SK-N-SH (cell line): ENCODE results near the gene INTS6. TPM values are rescaled to one million over a fixed set of nuclear protein-coding genes. Genes with fewer than 3 reads are reported as not detected.

Experiments
- CTCF ChIA-PET: fragments of 300-600, 350-600 bp; formaldehyde crosslinking; extraction: SDS; loops from one replicate; lab custom pipeline; 2021; lab: Yijun Ruan, JAX
- POLR2A ChIA-PET: fragments of 350-600 bp; sonication (Branson Sonifier 250); formaldehyde crosslinking; extraction: SDS; loops from one replicate; lab custom pipeline; 2020; ENCODE audit warnings: antibody characterized with exemption, inconsistent platforms; lab: Yijun Ruan, JAX
- DNase-seq: peaks from one replicate; pipeline ENCODE4 v3.0.0; 2012
- H2AFZ ChIP-seq: fragments of 200-600 bp; sonication (generic); 2 replicates; pipeline ENCODE4 v1.8.1; 2016; ENCODE audit warnings: antibody characterized with exemption, mild to moderate bottlenecking, low read depth
- H3F3A ChIP-seq: fragments of 200-600 bp; sonication (generic); replicated peaks from 2 replicates; pipeline ENCODE3; 2016; ENCODE audit warnings: antibody characterized with exemption, mild to moderate bottlenecking; ENCODE audit not compliant: insufficient read depth
- H3K27ac ChIP-seq, 2 experiments: fragments of 200-500 bp in 1 of 2; fragments of 200-600 bp in 1 of 2; sonication (Bioruptor generic) in 1 of 2; sonication (generic), shearing (Covaris generic) in 1 of 2; 2 replicates each; pipeline versions ENCODE4 v1.5.1 to v1.6.1; 2014 to 2016; ENCODE audit warnings: low read depth in 2 of 2, inconsistent platforms in 1 of 2, low read length in 1 of 2, mild to moderate bottlenecking in 1 of 2, mixed read lengths in 1 of 2
- H3K27me3 ChIP-seq: fragments of 200-600 bp; sonication (generic), shearing (Covaris generic); 2 replicates; pipeline ENCODE4 v1.6.1; 2016; ENCODE audit warnings: mixed run types; ENCODE audit not compliant: insufficient read depth
- H3K36me3 ChIP-seq, 2 experiments: fragments of 200-500 bp in 1 of 2; fragments of 200-600 bp in 1 of 2; sonication (Bioruptor generic) in 1 of 2; sonication (generic) in 1 of 2; replicated peaks in 1 of 2; 2 replicates each; pipeline versions ENCODE3 to v1.5.1; 2014 to 2016; ENCODE audit warnings: low read length in 1 of 2, mild to moderate bottlenecking in 1 of 2; ENCODE audit not compliant: insufficient read depth in 2 of 2, control insufficient read depth in 1 of 2
- H3K4me1 ChIP-seq, 2 experiments: fragments of 200-500 bp in 1 of 2; fragments of 200-600 bp in 1 of 2; sonication (Bioruptor generic) in 1 of 2; sonication (generic), shearing (Covaris generic) in 1 of 2; 2 replicates each; pipeline versions ENCODE4 v1.5.1 to v1.6.1; 2014 to 2016; ENCODE audit warnings: low read depth in 1 of 2, low read length in 1 of 2, mixed run types in 1 of 2; ENCODE audit not compliant: insufficient read depth in 2 of 2, control insufficient read depth in 1 of 2
- H3K4me2 ChIP-seq: fragments of 200-600 bp; sonication (generic), shearing (Covaris generic); 2 replicates; pipeline ENCODE4 v1.6.1; 2017; ENCODE audit warnings: mixed run types
- H3K4me3 ChIP-seq, 2 experiments: fragments of 200-500 bp in 1 of 2; fragments of 200-600 bp in 1 of 2; sonication (Bioruptor generic) in 1 of 2; sonication (generic), shearing (Covaris generic) in 1 of 2; 2 replicates each; pipeline versions ENCODE4 v1.5.1 to v1.8.1; 2014 to 2016; ENCODE audit warnings: low read depth in 2 of 2, inconsistent platforms in 1 of 2, low read length in 1 of 2, mild to moderate bottlenecking in 1 of 2, mixed read lengths in 1 of 2, moderate library complexity in 1 of 2
- H3K79me2 ChIP-seq: fragments of 200-600 bp; sonication (generic); 2 replicates; pipeline ENCODE4 v1.8.1; 2017; ENCODE audit warnings: mild to moderate bottlenecking; ENCODE audit not compliant: insufficient read depth
- H3K9ac ChIP-seq: fragments of 200-600 bp; sonication (generic); 2 replicates; pipeline ENCODE4 v1.6.1; 2017; ENCODE audit warnings: mixed run types
- H3K9me2 ChIP-seq: fragments of 200-600 bp; sonication (generic); 2 replicates; pipeline ENCODE4 v1.6.1; 2017; ENCODE audit warnings: mixed run types
- H3K9me3 ChIP-seq: fragments of 200-600 bp; sonication (generic); 2 replicates; pipeline ENCODE4 v1.6.1; 2017; ENCODE audit warnings: mixed run types, mild to moderate bottlenecking, moderate library complexity
- H4K20me1 ChIP-seq: fragments of 200-600 bp; sonication (generic); 2 replicates; pipeline ENCODE4 v1.6.1; 2017; ENCODE audit warnings: mild to moderate bottlenecking, mixed run types; ENCODE audit not compliant: insufficient read depth
- ELF1 ChIP-seq: IDR thresholded peaks from 2 replicates; pipeline ENCODE4 v1.4.0; 2012
- FOSL2 ChIP-seq: IDR thresholded peaks from 2 replicates; pipeline ENCODE4 v1.4.0; 2012; ENCODE audit warnings: low read depth, mild to moderate bottlenecking, moderate library complexity, borderline replicate concordance
- FOXJ3 ChIP-seq: sonication (generic); formaldehyde crosslinking; IDR thresholded peaks from 2 replicates; pipeline ENCODE4 v1.5.1; 2020; ENCODE audit warnings: mild to moderate bottlenecking, missing genetic modification reagents
- FOXM1 ChIP-seq: IDR thresholded peaks from 2 replicates; pipeline ENCODE4 v1.4.0; 2012; ENCODE audit warnings: low read depth, mild to moderate bottlenecking
- GATA2 ChIP-seq: sonication (generic); formaldehyde crosslinking; IDR thresholded peaks from 2 replicates; pipeline ENCODE4 v1.5.0; 2020; ENCODE audit warnings: mild to moderate bottlenecking, missing genetic modification reagents
- IRF3 ChIP-seq: fragments of 150-350 bp; IDR thresholded peaks from 2 replicates; pipeline ENCODE4 v1.6.1; 2016; ENCODE audit warnings: mild to moderate bottlenecking, low read depth, low read length
- JUND ChIP-seq: IDR thresholded peaks from 2 replicates; pipeline ENCODE4 v1.4.0; 2012
- MAX ChIP-seq: IDR thresholded peaks from 2 replicates; pipeline ENCODE4 v1.4.0; 2012; ENCODE audit warnings: low read depth
- NFIC ChIP-seq: IDR thresholded peaks from 2 replicates; pipeline ENCODE4 v1.4.0; 2012; ENCODE audit warnings: borderline replicate concordance
- NRF1 ChIP-seq: IDR thresholded peaks from 2 replicates; pipeline ENCODE4 v1.6.1; 2012; ENCODE audit warnings: low read depth, mild to moderate bottlenecking, low read length
- REST ChIP-seq: IDR thresholded peaks from 2 replicates; pipeline ENCODE4 v1.6.1; 2012; ENCODE audit warnings: mild to moderate bottlenecking, low read depth, low read length, moderate library complexity
- RFX5 ChIP-seq: IDR thresholded peaks from 2 replicates; pipeline ENCODE4 v1.6.1; 2012; ENCODE audit warnings: mild to moderate bottlenecking, improper control_type of control experiment, low read length
- RXRA ChIP-seq: IDR thresholded peaks from 2 replicates; pipeline ENCODE4 v1.4.0; 2012; ENCODE audit warnings: low read depth, mild to moderate bottlenecking, borderline replicate concordance
- SIN3A ChIP-seq: IDR thresholded peaks from 2 replicates; pipeline ENCODE4 v1.6.1; 2012; ENCODE audit warnings: low read depth, mild to moderate bottlenecking, low read length, moderate library complexity, borderline replicate concordance
- TEAD4 ChIP-seq: IDR thresholded peaks from 2 replicates; pipeline ENCODE4 v1.4.0; 2012; ENCODE audit warnings: mild to moderate bottlenecking, borderline replicate concordance; ENCODE audit not compliant: insufficient read depth
- USF2 ChIP-seq: fragments of 150-350 bp; IDR thresholded peaks from 2 replicates; pipeline ENCODE4 v1.6.1; 2017; ENCODE audit warnings: antibody characterized with exemption, low read length, low read depth, borderline replicate concordance
- ZBTB33 ChIP-seq: IDR thresholded peaks from 2 replicates; pipeline ENCODE4 v1.4.0; 2012; ENCODE audit warnings: low read depth, borderline replicate concordance
- WGBS: methylation state at CpG from one replicate; pipeline ENCODE4 v1.1.6; 2017; ENCODE audit warnings: low lambda C conversion rate; 5-methylcytosine and 5-hydroxymethylcytosine counted together
- polyA plus RNA-seq, 3 experiments: library from polyadenylated mRNA; depleted of rRNA; stranded (reverse); fragments of >200 nt; gene quantifications; 2 replicates each; pipeline ENCODE4 v1.2.3, GENCODE V29; 2012

INTS6 gene
- polyA plus RNA-seq, 1 of the 3 experiments (the other 2 are of a cell fraction), result 7.7 TPM

GRCh38 chr13:51412431-51412830 lies 40.4 kb downstream of the INTS6 start (continued):
- TF ChIP-seq ZBTB33, result no peak
- TF ChIP-seq JUND, result no peak
- no peak for TF ChIP-seq MAX
- no peak for TF ChIP-seq RXRA
- no peak for TF ChIP-seq GATA2 (CRISPR knock-in tag)
- TF ChIP-seq USF2, result no peak
- no peak for TF ChIP-seq FOXM1
- no peak for TF ChIP-seq FOSL2

GRCh38 chr13:51405176-51405575 lies 47.7 kb downstream of the INTS6 start:
- Histone ChIP-seq H3K4me2 (no peak overlapping the region), H3K9ac (no peak overlapping the region), H3K9me2 (no peaks in the 10 kb centered on the region), H2AFZ (no peak overlapping the region), H3F3A (no peaks in the 10 kb centered on the region), H3K36me3 (peaks cover 4 to 18% of the 10 kb centered on the region in 2 experiments), H3K27me3 (no peaks in the 10 kb centered on the region), H3K79me2 (peaks cover 77% of the 10 kb centered on the region), H3K4me1 (no peaks in the 10 kb centered on the region), H3K4me3 (no peak overlapping the region), H4K20me1 (0 out of 2 replicates have a peak, but pooled peaks cover 4% of the 10 kb centered on the region), H3K9me3 (no peaks in the 10 kb centered on the region), H3K27ac (no peak overlapping the region)
- ChIA-PET POLR2A (no interaction called here), CTCF (interaction anchor here (1.4 kb wide), 1 partner anchor 29 kb away, joined by 3 read pairs; no protein-coding TSS in a partner anchor)
- TF ChIP-seq SIN3A, result no peak
- no peak for TF ChIP-seq NRF1
- TF ChIP-seq FOXM1, result no peak
- no peak for DNase-seq
- WGBS, result 88% methylated on average over 2 of the region's 2 CpGs

- ChIA-PET POLR2A (no interaction called here), CTCF (no interaction called here)
- peaks cover 65% of the 10 kb centered on the region for H3K79me2 ChIP-seq
- H3F3A ChIP-seq, result peaks cover under 1% of the 10 kb centered on the region
- no peak overlapping the region for H3K4me2 ChIP-seq
- peaks cover 6 to 13% of the 10 kb centered on the region in 2 experiments; a peak in 3 of 4 replicates for H3K4me1 ChIP-seq
- no peak overlapping the region for H3K4me3 ChIP-seq
- H3K9ac ChIP-seq, result no peak overlapping the region
- H3K27ac ChIP-seq, result no peak overlapping the region
- no peaks in the 10 kb centered on the region for H3K27me3 ChIP-seq
- H3K9me2 ChIP-seq, result no peaks in the 10 kb centered on the region
- TF ChIP-seq TEAD4 (no peak), NFIC (no peak), RFX5 (no peak), ELF1 (no peak), JUND (no peak), REST (no peak), IRF3 (no peak), NRF1 (no peak), FOXJ3 (CRISPR knock-in tag) (no peak), FOSL2 (no peak)
- 97% methylated on average over 6 of the region's 6 CpGs for WGBS
- H3K36me3 ChIP-seq, result peaks cover 5 to 21% of the 10 kb centered on the region in 2 experiments
- peak; percentile 3 for DNase-seq
- H3K9me3 ChIP-seq, result no peaks in the 10 kb centered on the region
- peaks cover 8% of the 10 kb centered on the region for H4K20me1 ChIP-seq
- no peak overlapping the region for H2AFZ ChIP-seq
Observed at GRCh38 chr13:51397262-51397941, 55.4 kb downstream of the INTS6 start.
